Fibroblast of the conjunctiva (primary cell): ENCODE data around the gene KIF26B.

ENCODE experiments used
- DNase-seq: peaks from one replicate; pipeline ENCODE4 v3.0.0-alpha.2; 2010; ENCODE audit warnings: low read depth

Gene KIF26B

DNA sequence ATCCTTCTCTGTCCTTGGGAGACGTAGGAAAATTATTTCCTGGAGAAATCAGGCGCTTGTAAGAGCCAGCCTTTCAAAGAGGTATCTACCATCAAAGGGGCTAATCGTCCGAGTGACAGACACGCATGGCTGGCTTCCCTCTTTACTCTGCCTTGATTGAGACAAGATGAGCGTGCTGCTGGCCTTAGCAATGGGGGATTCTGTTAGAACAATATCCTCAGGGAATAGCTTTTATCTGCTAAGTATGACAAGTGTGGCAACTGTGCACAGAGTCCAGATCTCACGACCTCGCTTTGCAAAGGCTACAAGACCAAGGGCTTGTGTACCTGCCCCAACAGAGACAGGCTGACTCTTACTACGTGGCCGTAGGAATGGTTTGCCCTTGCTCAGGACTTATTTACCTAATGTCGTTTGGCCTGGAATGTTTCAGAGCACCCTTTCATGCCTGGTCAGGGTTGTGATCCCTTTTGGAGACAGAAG is 417.1 kb downstream of the KIF26B start:
- DNase-seq = no peak

GRCh38 chr1:245572709-245573108 is 417.9 kb downstream of the KIF26B start:
- no peak for DNase-seq

- DNase-seq = no peak
Measured at GRCh38 chr1:245575710-245576109, 420.9 kb downstream of the KIF26B start.

GRCh38 chr1:245576323-245576722 is 421.5 kb downstream of the KIF26B start:
- no peak for DNase-seq

- no peak for DNase-seq
Measured at GRCh38 chr1:245577191-245578157, 422.7 kb downstream of the KIF26B start.

DNA sequence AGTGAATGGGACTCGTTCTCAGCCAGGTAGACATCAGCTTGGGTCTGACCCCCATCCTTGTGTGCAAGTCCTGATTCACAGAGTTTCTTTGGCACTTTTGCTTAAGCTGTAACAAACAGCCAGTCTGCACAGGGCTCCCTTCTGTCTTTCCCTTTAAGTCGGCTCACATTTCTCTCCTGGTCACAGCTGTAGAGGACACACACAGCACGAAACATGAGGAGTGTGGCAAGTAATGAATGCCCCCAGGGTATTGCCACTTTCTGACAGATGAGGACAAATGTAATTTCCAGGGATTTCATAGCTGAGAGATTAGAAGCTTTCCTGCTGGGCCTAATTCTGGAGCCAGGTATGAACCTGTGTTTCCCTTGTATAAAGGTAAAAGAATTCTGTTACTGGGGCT is 423.5 kb downstream of the KIF26B start:
- DNase-seq = no peak

GRCh38 chr1:245578771-245579170 is 424.0 kb downstream of the KIF26B start:
- no peak for DNase-seq

DNA sequence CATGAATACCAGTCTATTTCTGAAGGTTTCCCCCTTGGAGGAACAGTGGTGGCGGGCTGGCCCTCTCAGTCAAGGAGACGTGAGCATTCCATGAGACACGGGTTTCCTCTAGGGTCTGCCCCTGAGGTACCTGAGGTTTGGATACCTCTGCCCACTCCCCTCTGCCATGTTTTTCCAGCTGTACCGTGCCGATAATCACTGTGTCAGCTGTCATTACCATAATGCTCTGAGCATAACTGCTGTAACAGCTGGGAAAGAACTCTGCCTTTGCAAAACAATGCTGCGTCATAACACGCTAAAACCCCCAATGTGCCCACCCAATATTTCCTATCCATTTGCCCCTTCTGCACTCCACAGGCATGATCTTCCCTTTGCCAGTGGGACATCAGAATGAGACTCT is 425.1 kb downstream of the KIF26B start:
- DNase-seq = no peak

GRCh38 chr1:245580651-245581050 is 425.9 kb downstream of the KIF26B start:
- DNase-seq = no peak

DNA sequence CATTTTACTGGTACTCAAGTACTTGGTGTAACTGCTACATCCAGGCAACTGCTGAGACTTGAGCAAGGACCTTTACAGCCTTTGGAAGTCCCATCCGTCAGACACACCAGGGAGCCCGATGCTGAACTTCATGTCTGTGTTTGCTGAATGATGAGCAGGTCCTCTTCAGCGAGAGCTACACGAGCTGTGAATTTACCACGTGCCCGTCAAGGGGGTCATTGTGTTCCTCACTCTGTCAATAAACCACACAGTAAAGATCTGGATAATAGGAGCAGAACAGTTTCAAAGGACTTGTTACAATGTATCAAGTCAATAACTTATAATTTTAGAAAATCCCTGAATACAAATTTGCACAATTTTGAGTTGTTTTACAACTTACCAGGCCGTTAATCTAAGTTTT is 427.2 kb downstream of the KIF26B start:
- DNase-seq = no peak

- no peak for DNase-seq
Measured at GRCh38 chr1:245583081-245583480, 428.3 kb downstream of the KIF26B start.

DNA sequence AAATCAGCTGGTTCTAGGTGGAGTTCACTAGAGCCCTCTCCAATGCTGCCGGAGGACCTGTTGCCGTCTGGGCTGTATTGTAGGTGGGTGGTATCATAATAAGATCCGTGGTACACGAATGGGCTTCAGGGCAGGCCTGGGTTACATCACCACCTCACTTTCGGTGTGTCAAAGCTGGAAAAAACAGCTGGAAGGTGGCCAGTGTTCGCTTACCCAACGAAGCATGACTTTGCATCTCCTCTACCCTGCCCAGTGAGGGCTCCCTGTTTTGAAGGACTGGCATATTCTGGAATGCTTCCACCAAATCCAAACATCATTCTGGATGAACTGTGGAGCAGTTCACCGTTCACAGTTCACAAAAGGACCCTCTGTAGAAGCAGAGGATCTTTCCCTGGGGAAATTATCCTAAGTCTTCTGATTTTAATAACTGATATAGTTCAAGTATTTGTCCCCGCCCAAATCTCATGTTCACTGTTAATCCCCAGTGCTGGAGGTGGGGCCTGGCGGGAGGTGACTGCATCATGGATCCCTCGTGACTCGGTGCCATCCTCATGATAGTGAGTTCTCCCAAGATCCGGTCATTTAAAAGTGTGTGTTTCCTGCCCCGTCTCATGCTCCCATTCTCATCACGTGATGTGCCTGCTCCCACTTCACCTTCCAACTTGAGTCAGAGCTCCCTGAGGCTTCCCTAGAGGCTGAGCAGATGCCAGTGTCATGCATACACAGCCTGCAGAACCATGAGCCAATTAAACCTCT is 429.0 kb downstream of the KIF26B start:
- no peak for DNase-seq

GRCh38 chr1:245585252-245585959 is 430.6 kb downstream of the KIF26B start:
- peak; percentile 8 for DNase-seq

DNA sequence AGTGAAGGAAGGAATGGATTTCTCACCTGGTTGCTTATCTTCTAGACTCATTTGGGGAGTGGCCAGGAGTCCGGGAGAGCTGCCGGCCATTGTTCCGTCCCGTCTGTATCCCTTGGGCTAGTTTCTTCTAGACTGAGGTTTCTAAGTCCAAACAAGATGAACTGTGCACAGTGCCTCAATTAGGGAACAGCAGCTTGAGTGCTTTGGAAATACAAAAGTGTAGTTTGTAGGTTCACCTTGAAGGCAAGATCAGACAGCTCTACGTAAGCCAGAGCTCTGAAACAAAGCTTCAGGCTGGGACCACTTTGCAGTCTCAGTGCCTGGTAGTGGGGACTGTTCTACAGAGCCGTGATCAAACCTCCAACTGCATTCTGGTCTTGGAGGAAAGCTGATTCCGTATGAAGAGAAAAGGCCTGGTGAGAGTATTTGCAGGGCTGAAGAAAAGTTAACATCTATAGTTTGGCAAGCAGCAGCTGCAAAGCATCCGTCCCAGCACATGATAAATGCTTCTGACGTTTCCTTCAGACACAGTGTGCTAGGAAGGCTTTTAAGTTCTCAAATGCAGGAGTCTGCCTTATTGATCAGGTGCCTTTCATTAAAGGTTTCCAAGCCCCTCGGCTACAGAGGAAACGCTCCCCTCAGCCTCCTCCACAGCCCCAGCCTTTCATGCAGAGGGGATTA is 432.8 kb downstream of the KIF26B start:
- DNase-seq = no peak

DNA sequence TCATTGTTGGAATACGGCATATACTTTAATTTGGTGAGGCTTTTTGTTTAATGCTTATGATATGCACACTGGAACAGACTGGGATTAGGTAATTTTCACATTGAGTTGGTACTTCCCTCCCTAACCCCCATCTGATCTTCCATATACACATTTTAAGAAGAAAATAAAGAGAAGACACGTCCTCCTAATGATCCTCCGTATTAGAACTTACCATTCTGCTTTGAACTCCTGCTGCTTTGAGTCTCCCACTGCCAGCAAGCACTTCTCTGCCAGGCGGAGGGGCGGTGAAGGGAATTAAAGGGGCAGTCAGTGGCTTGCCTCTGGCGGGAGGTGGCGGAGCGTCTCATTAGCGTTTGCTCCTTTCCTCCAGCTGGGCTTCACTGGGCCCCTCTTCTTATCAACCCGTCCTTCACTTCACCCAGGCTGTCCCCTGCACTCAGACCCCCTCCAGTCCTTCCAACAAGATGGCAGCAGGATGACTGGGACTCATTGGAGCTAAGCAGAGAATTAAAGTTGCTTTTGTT is 433.4 kb downstream of the KIF26B start:
- DNase-seq = no peak

GRCh38 chr1:245589316-245589715 is 434.5 kb downstream of the KIF26B start:
- no peak for DNase-seq

DNA sequence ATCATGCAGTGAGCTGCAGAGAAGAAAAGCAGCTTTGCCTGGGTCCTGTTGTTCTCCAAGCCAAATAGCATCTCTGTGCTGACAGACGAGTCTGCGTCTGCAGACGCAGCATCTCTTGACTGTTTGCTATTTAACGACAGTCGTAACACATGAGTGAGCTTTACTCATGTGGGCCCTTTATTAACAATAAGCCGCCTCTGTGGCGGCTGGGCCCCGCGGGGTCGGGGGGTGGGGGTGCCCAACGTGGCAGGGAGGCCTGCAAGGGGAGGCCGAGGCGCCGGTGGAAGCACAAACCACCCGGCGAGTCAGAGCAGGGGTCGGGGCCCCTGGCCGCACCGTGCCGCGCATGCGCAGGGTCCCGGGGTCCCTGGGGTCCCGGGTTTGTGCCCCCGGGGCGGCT is 435.1 kb downstream of the KIF26B start:
- DNase-seq = no peak

DNA sequence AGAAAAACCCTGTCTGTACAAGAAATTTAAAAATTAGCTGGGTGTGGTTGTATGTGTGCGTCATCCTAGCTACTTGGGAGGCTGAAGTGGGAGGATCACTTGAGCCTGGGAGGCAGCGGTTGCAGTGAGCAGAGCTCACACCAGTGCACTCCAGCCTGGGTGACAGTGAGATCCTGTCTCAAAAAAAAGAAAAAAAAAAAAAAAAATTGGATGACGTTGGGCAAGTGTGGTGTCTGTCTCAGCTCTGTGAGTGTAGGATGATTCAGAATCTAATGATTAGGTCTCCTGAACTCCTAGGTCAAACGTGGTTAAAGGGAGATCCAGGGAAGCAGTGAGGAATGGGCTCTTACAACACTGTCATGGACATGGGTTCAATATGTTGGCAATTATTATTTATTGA is 435.9 kb downstream of the KIF26B start:
- DNase-seq = no peak

DNA sequence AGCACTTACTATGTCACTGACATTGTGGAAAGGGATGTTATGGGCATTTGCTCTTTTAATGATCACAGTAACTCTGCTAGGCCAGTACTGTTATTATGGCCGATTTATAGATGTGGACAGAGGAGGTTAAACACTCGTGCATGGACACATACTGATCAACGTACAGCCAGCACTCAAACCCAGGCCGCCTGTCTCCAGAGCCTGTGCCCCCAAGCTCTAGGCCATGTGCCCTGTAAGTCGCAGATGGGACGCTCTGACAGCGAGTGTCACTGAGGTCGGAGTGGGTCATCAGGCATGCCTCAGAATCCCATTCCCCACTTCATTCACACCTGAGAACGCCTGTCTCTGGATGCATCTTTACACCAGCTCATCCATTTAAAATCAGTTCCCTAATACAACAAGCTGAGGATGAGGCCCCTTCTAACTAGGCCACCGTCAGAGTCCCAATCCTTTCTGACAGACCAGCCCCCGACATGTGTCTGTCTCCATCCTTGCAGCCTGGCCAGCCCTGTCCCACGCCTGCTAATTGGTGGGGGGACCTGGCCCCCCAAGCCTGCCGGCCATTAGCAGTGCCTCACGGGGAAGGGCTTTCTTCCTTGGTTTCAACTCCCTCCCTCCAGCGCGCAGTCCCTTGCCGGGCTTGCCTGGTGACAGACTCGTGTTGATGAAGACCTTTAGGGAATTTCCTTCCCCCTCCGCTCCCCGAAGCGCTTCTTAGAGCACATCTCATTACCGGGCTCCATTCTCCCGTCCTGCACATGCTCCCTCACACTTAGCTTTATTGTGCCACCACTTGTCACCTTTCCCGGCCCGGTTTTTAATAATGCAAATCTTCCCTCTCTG is 436.8 kb downstream of the KIF26B start:
- DNase-seq = no peak

DNA sequence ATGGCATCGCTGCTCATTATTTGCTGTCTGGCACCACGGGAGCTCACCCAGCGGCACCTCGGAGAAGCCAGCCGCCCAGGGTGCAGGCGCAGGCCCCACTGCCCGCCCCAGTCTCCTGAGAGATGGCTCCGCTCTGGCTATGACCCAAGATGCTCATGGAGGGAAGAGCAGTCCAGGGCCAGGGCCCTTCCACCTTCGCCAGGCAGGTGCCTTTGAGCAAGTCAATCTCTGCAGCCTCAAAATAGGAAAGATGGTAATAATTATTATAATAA is 437.3 kb downstream of the KIF26B start:
- no peak for DNase-seq
